Ammon's horn (tissue), 1 donor: Measurements from ENCODE around the gene FAM20A.
"Not testable (repeated sequence)": the region's sequence is repeated elsewhere in the genome, so short reads cannot be mapped to it uniquely, and the experiment has no call there.

Experiments
- DNase-seq: peaks from one replicate; pipeline ENCODE4 v3.0.0-alpha.2; 2016; ENCODE audit warnings: low spot score

FAM20A gene

GRCh38 chr17:68492394-68493054 is 108.6 kb downstream of the FAM20A start:
- DNase-seq = not testable (repeated sequence)

GRCh38 chr17:68491381-68492231 is 109.6 kb downstream of the FAM20A start:
- peak; percentile 74 for DNase-seq

GRCh38 chr17:68489919-68490318 is 111.2 kb downstream of the FAM20A start:
- no peak for DNase-seq
